Right lobe of liver (tissue), 6 donors: Measurements from ENCODE around the gene RAB3B. TPM values are rescaled to one million over a fixed set of nuclear protein-coding genes. Genes with fewer than 3 reads are reported as not detected.
"Not testable (repeated sequence)": the region's sequence is repeated elsewhere in the genome, so short reads cannot be mapped to it uniquely, and the experiment has no call there.

Experiments
- ATAC-seq, 4 donors: fragments of 200-7000 bp; cut with Tn5 transposase; one replicate each; pipeline ENCODE4 v1.9.1; 2020; ENCODE audit warnings: mild to moderate bottlenecking in 4 of 4, moderate library complexity in 4 of 4
- DNase-seq, 3 donors: peaks; one replicate each; pipeline ENCODE4 v3.0.0-alpha.2; 2020
- H3K27ac ChIP-seq, 3 donors: fragments of 200-600 bp; one replicate each; pipeline ENCODE4 v1.8.0; 2022
- H3K27me3 ChIP-seq, 2 donors: fragments of 200-600 bp; one replicate each; pipeline ENCODE4 v1.8.0; 2022
- H3K36me3 ChIP-seq, 4 donors: fragments of 200-600 bp; sonication (generic) in 1 of 4; one replicate each; pipeline versions ENCODE4 v1.5.1 to v1.8.0; 2017 to 2022; ENCODE audit warnings: control low read depth in 1 of 4
- H3K4me1 ChIP-seq, 4 donors: fragments of 200-600 bp; sonication (generic) in 1 of 4; one replicate each; pipeline versions ENCODE4 v1.5.1 to v1.8.0; 2017 to 2022; ENCODE audit warnings: control low read depth in 1 of 4
- H3K4me3 ChIP-seq, 3 donors: fragments of 200-600 bp; one replicate each; pipeline ENCODE4 v1.8.0; 2022
- H3K9me3 ChIP-seq, 4 donors: fragments of 200-600 bp; sonication (generic) in 1 of 4; one replicate each; pipeline versions ENCODE4 v1.5.1 to v1.8.0; 2017 to 2022; ENCODE audit warnings: control low read depth in 1 of 4
- CTCF ChIP-seq, 4 donors: fragments of 200-600 bp in 3 of 4; fragments of 450-650 bp in 1 of 4; IDR thresholded peaks; one replicate each; pipeline versions ENCODE4 v1.5.1 to v1.8.0; 2016 to 2022; ENCODE audit warnings: antibody characterized with exemption in 4 of 4, mild to moderate bottlenecking in 2 of 4
- POLR2A ChIP-seq: fragments of 450-650 bp; IDR thresholded peaks from one replicate; pipeline ENCODE4 v1.6.1; 2017; ENCODE audit warnings: antibody characterized with exemption, mild to moderate bottlenecking
- WGBS: methylation state at CpG from one replicate; pipeline ENCODE4 v1.1.6; 2018; ENCODE audit warnings: low coverage, low lambda C conversion rate; ENCODE audit not compliant: insufficient coverage; ENCODE audit errors: missing lambda C conversion rate; 5-methylcytosine and 5-hydroxymethylcytosine counted together
- intact Hi-C, 2 donors: fragments of 100-400 bp; cut with DNase I; formaldehyde crosslinking; loops; one replicate each; pipeline versions ENCODE4 v1.11.2 to v1.14.1; 2022
- total RNA-seq, 6 experiments: library from RNA; depleted of rRNA in 2 of 6; stranded (reverse); fragments of >200 nt in 2 of 6; fragmentation: NEBNext Ultra II Directional in 3 of 6; extraction: Animal tissue kit (Norgen Biotek cat#: 25700) in 3 of 6; gene quantifications; one replicate each; pipeline versions ENCODE4 v1.1.0 to v1.2.4, GENCODE V29; 2016 to 2023
- donor health status: DM: no; HTN: yes; CAD: no.
- donor health status: DM: no; HTN: no; CAD: no.
- donor health status: DM: no; HTN: no; CAD: no.
- donor health status: DM: no; HTN: yes; CAD: no.
- donor health status: DM: no; HTN: yes; CAD: no.

The RAB3B gene
- total RNA-seq, 6 experiments from 2014 or later: 0.05 to 9.7 (median 4.4) TPM

- Histone ChIP-seq H3K9me3 (no peaks in the 10 kb centered on the region), H3K4me1 (peaks cover 0 to 56% (median 12%) of the 10 kb centered on the region in 4 donors), H3K4me3 (peak within 1 kb of the TSS; percentile 79 to 86 (median 83)), H3K27ac (peak within 1 kb of the TSS; percentile 68 to 82 (median 70)), H3K27me3 (no peaks in the 10 kb centered on the region), H3K36me3 (no peaks in the 10 kb centered on the region)
- ATAC-seq: peak; percentile 85 to 90 (median 88)
- 6% methylated on average over 23 of the region's 78 CpGs for WGBS
- intact Hi-C loops: no loop called here
- DNase-seq: peak; percentile 85 to 88 (median 85)
- no peak for TF ChIP-seq CTCF (IDR thresholded peaks at IDR 0.05)
- TF ChIP-seq POLR2A: peak; percentile 51
Observed at GRCh38 chr1:52033190-52034049, 42.9 kb upstream of the RAB3B start, which contains the start of gene KTI12. Gene KTI12, minus strand, starts transcription at chr1:52033810. Its CDS starts 49 bp downstream, at chr1:52033761.

GRCh38 chr1:52032785-52033131, 42.3 kb upstream of the RAB3B start:
- peak; percentile 47 to 62 (median 47) for DNase-seq
- H3K36me3 ChIP-seq: no peaks in the 10 kb centered on the region
- no peaks in the 10 kb centered on the region for H3K27me3 ChIP-seq
- peaks cover 0 to 56% (median 14%) of the 10 kb centered on the region in 4 donors for H3K4me1 ChIP-seq
- no peaks in the 10 kb centered on the region for H3K9me3 ChIP-seq
- H3K27ac ChIP-seq: peak overlapping the region; percentile 68 to 82 (median 70)
- 10% methylated on average over 7 of the region's 24 CpGs for WGBS
- intact Hi-C loops: no loop called here
- H3K4me3 ChIP-seq: peak overlapping the region; percentile 79 to 86 (median 83)
- ATAC-seq: peak; percentile 43 to 59 (median 54)
- TF ChIP-seq POLR2A (no peak), CTCF (IDR thresholded peaks at IDR 0.05) (no peak)

- Histone ChIP-seq H3K27me3 (no peaks in the 10 kb centered on the region), H3K9me3 (no peaks in the 10 kb centered on the region), H3K4me3 (peak overlapping the region; percentile 79 to 86 (median 83)), H3K4me1 (peaks cover 0 to 52% (median 14%) of the 10 kb centered on the region in 4 donors), H3K27ac (peak overlapping the region in 1 of 3 donors; percentile 70), H3K36me3 (no peaks in the 10 kb centered on the region)
- ATAC-seq (no peak), DNase-seq (no peak)
- 49% methylated on average over 4 of the region's 5 CpGs for WGBS
- intact Hi-C loops: no loop called here
- TF ChIP-seq CTCF (IDR thresholded peaks at IDR 0.05) (no peak), POLR2A (no peak)
Observed at GRCh38 chr1:52032124-52032784, 41.8 kb upstream of the RAB3B start.

- peak overlapping the region in 1 of 3 donors; percentile 0 for H3K4me3 ChIP-seq
- H3K9me3 ChIP-seq, intact Hi-C loops, H3K27ac ChIP-seq, H3K27me3 ChIP-seq: not testable (repeated sequence)
- peaks cover 0 to 17% (median 7%) of the 10 kb centered on the region in 4 donors for H3K36me3 ChIP-seq
- ATAC-seq (peak in 3 of 4 donors; percentile 40 to 51 (median 44)), DNase-seq (peak in 1 of 3 donors; percentile 58)
- peaks cover 0 to 49% (median 14%) of the 10 kb centered on the region in 4 donors for H3K4me1 ChIP-seq
- 27% methylated on average over 5 of the region's 5 CpGs for WGBS
Observed at GRCh38 chr1:52028839-52029238, 38.3 kb upstream of the RAB3B start.
